AG04449 (cell line): ENCODE results near the gene DRD2.

Source experiments
- CTCF ChIA-PET: fragments of 350-600 bp; formaldehyde crosslinking; extraction: SDS; loops from one replicate; lab custom pipeline; 2021; ENCODE audit warnings: antibody characterized with exemption; lab: Yijun Ruan, JAX
- POLR2A ChIA-PET: fragments of 400-600, 350-600 bp; formaldehyde crosslinking; extraction: SDS; loops from one replicate; lab custom pipeline; 2020; ENCODE audit warnings: antibody characterized with exemption, inconsistent platforms; lab: Yijun Ruan, JAX
- DNase-seq: peaks from one replicate; pipeline ENCODE4 v3.0.0-alpha.2; 2010; ENCODE audit warnings: low read depth, low spot score
- H3K4me3 ChIP-seq: 2 replicates; pipeline ENCODE4 v1.5.1; 2011; ENCODE audit warnings: low read depth, mild to moderate bottlenecking, control low read depth, low read length
- TF ChIP-seq, protein P1 (sequence below): IDR thresholded peaks from one replicate; pipeline ENCODE4 v1.5.1; 2011; ENCODE audit warnings: mild to moderate bottlenecking, moderate library complexity, low read length, control low read depth, inconsistent platforms; ENCODE audit not compliant: insufficient read depth; ENCODE audit errors: missing control alignments

DRD2 gene

DNA sequence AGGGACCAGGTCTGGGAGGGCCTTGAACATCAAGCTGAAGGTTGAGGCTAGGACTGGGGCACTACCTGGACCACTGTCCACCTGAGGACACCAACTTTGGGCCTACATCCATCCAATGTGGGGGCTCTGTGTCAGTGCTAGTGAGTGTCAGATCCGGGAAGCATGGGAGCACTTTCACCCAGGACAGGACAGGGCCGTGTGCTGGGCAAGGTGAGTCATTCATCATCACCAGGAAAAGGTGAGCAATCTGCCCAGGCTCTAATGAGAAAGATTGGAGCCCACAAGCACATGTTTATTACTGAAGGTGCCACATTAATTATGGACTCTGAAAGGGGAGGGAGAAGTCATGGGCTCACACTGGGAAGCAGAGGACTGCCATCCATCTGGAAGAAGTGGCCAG is 39.7 kb upstream of the DRD2 start:
- no peak overlapping the region for H3K4me3 ChIP-seq
- CTCF ChIA-PET, result no interaction called here
- no peak for DNase-seq
- TF ChIP-seq, protein P1, sequence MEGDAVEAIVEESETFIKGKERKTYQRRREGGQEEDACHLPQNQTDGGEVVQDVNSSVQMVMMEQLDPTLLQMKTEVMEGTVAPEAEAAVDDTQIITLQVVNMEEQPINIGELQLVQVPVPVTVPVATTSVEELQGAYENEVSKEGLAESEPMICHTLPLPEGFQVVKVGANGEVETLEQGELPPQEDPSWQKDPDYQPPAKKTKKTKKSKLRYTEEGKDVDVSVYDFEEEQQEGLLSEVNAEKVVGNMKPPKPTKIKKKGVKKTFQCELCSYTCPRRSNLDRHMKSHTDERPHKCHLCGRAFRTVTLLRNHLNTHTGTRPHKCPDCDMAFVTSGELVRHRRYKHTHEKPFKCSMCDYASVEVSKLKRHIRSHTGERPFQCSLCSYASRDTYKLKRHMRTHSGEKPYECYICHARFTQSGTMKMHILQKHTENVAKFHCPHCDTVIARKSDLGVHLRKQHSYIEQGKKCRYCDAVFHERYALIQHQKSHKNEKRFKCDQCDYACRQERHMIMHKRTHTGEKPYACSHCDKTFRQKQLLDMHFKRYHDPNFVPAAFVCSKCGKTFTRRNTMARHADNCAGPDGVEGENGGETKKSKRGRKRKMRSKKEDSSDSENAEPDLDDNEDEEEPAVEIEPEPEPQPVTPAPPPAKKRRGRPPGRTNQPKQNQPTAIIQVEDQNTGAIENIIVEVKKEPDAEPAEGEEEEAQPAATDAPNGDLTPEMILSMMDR, result no peak
- POLR2A ChIA-PET, result no interaction called here

GRCh38 chr11:113507341-113507740 is 32.1 kb upstream of the DRD2 start:
- TF ChIP-seq, protein P1, result no peak
- DNase-seq, result no peak
- ChIA-PET POLR2A (no interaction called here), CTCF (interaction anchor here (0.8 kb wide), 1 partner anchor 24 kb away, joined by 3 read pairs; no protein-coding TSS in a partner anchor)
- H3K4me3 ChIP-seq, result no peak overlapping the region

- no peak for DNase-seq
- ChIA-PET POLR2A (no interaction called here), CTCF (interaction anchor here (0.8 kb wide), 1 partner anchor 24 kb away, joined by 3 read pairs; no protein-coding TSS in a partner anchor)
- H3K4me3 ChIP-seq, result no peak overlapping the region
- TF ChIP-seq, protein P1, result no peak
Measured at GRCh38 chr11:113506893-113507292, 31.7 kb upstream of the DRD2 start.

- TF ChIP-seq, protein P1, result no peak
- ChIA-PET CTCF (no interaction called here), POLR2A (no interaction called here)
- no peak for DNase-seq
- H3K4me3 ChIP-seq, result no peak overlapping the region
Measured at GRCh38 chr11:113506461-113506860, 31.3 kb upstream of the DRD2 start.

GRCh38 chr11:113505541-113506375 is 30.6 kb upstream of the DRD2 start:
- TF ChIP-seq, protein P1, result no peak
- POLR2A ChIA-PET, result no interaction called here
- CTCF ChIA-PET, result no interaction called here
- DNase-seq, result no peak
- H3K4me3 ChIP-seq, result no peak overlapping the region

GRCh38 chr11:113505046-113505445 is 29.8 kb upstream of the DRD2 start:
- ChIA-PET POLR2A (no interaction called here), CTCF (no interaction called here)
- no peak for DNase-seq
- no peak overlapping the region for H3K4me3 ChIP-seq
- TF ChIP-seq, protein P1, result no peak
